HG02970 (cell line): ENCODE measurements around the gene IL1F10.

Source experiments
- ATAC-seq: cut with Tn5 transposase; IDR thresholded peaks from one replicate; pipeline ENCODE4 v1.9.1; 2021; ENCODE audit warnings: mild to moderate bottlenecking, moderate library complexity, moderate number of reproducible peaks; ENCODE audit not compliant: unreplicated experiment, low FRiP score

IL1F10 gene

GRCh38 chr2:113058411-113058994 lies 9.3 kb upstream of the IL1F10 start:
- ATAC-seq = no peak

- ATAC-seq = no peak
These were observed 8.5 kb upstream of the IL1F10 start, which contains the start of gene IL36RN for GRCh38 chr2:113058998-113059960. TSS of gene IL36RN (plus strand) at chr2:113059198. CDS start at chr2:113059439, 241 bp downstream.

GRCh38 chr2:113060396-113060795 lies 7.4 kb upstream of the IL1F10 start:
- ATAC-seq = no peak

GRCh38 chr2:113060796-113061195 lies 7.0 kb upstream of the IL1F10 start:
- no peak for ATAC-seq

- no peak for ATAC-seq
These were observed 6.5 kb upstream of the IL1F10 start for GRCh38 chr2:113061241-113061640.

- ATAC-seq = no peak
These were observed 5.6 kb upstream of the IL1F10 start for GRCh38 chr2:113061896-113062770.

GRCh38 chr2:113064281-113064680 lies 3.5 kb upstream of the IL1F10 start:
- ATAC-seq = no peak

- no peak for ATAC-seq
These were observed 2.9 kb upstream of the IL1F10 start for GRCh38 chr2:113064898-113065297.

GRCh38 chr2:113068249-113068648 lies 479 bp downstream of the IL1F10 start:
- ATAC-seq = no peak

GRCh38 chr2:113068706-113069485 lies 1.1 kb downstream of the IL1F10 start:
- ATAC-seq = no peak

- ATAC-seq = no peak
These were observed 2.2 kb downstream of the IL1F10 start for GRCh38 chr2:113069676-113070605.

- no peak for ATAC-seq
These were observed 2.8 kb downstream of the IL1F10 start for GRCh38 chr2:113070606-113070975.

GRCh38 chr2:113072584-113072983 lies 4.8 kb downstream of the IL1F10 start:
- ATAC-seq = no peak

- ATAC-seq = no peak
These were observed 5.6 kb downstream of the IL1F10 start for GRCh38 chr2:113073325-113073834.

- ATAC-seq = no peak
These were observed 7.3 kb downstream of the IL1F10 start for GRCh38 chr2:113075030-113075429.

- ATAC-seq = no peak
These were observed 7.8 kb downstream of the IL1F10 start for GRCh38 chr2:113075600-113075999.

GRCh38 chr2:113076954-113077669 lies 9.3 kb downstream of the IL1F10 start:
- ATAC-seq = no peak

GRCh38 chr2:113077921-113078320 lies 10.2 kb downstream of the IL1F10 start:
- no peak for ATAC-seq
